Measurements from ENCODE around the gene MYPN. TPM values are rescaled to one million over a fixed set of nuclear protein-coding genes. Genes with fewer than 3 reads are reported as not detected.
A peak's percentile ranks its signal among the peaks of the same experiment; 100 is the strongest.

MYPN gene
- polyA plus RNA-seq, 1 experiment: 9.7 TPM

DNA sequence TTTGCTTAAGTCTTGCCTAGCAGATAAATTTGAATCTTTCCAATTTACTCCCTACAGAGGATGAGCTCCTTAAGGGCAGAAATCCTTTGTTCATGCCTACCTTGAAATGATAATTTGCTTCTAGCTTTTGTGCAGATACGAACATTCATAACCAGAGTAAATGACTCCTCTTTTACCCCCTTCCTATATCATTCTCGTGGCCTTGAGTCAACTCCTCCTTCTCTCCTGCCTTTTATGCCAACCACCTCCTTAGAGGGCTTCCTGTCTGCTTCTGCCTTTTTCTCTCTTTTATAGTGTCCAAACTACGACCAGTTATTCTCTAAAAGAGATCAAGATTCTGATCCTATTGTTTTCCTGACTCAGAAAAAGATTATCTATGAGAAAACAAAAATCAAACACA lies 36.4 kb downstream of the MYPN start:
- no peak overlapping the region for H3K4me3 ChIP-seq (ENCODE audit: low read depth, low read length)
- POLR2A ChIA-PET: no interaction called here
- H3K36me3 ChIP-seq (ENCODE audit: control insufficient read depth, insufficient read depth, low read length): no peaks in the 10 kb centered on the region
- no peak for DNase-seq (ENCODE audit: low read depth)
- no peaks in the 10 kb centered on the region for H3K27me3 ChIP-seq (ENCODE audit: control insufficient read depth, insufficient read depth, low read length)
- TF ChIP-seq, protein P1, sequence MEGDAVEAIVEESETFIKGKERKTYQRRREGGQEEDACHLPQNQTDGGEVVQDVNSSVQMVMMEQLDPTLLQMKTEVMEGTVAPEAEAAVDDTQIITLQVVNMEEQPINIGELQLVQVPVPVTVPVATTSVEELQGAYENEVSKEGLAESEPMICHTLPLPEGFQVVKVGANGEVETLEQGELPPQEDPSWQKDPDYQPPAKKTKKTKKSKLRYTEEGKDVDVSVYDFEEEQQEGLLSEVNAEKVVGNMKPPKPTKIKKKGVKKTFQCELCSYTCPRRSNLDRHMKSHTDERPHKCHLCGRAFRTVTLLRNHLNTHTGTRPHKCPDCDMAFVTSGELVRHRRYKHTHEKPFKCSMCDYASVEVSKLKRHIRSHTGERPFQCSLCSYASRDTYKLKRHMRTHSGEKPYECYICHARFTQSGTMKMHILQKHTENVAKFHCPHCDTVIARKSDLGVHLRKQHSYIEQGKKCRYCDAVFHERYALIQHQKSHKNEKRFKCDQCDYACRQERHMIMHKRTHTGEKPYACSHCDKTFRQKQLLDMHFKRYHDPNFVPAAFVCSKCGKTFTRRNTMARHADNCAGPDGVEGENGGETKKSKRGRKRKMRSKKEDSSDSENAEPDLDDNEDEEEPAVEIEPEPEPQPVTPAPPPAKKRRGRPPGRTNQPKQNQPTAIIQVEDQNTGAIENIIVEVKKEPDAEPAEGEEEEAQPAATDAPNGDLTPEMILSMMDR (IDR thresholded peaks at IDR 0.05; ENCODE audit: insufficient read depth, low read depth, low read length): no peak
- CTCF ChIA-PET: no interaction called here

DNA sequence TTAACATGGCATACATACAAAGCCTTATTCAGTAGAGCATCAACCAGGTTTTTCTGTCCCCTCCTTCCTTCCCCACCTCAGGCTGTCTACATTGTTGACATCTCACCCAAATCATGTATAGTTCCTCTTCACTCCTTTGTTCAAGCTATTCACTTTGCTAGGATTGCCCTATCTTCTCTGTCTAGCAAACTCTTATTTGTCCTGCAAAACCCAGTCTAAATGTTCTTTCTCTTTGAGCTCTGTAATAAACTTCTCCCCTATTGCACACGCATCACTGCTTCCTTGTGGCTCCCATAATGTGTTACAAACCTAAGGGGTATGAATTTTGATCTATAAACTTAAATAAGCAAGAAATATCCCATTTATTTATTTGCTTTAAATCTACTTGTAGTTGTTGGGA lies 36.8 kb downstream of the MYPN start:
- TF ChIP-seq, protein P1 (IDR thresholded peaks at IDR 0.05; ENCODE audit: insufficient read depth, low read depth, low read length): no peak
- CTCF ChIA-PET: interaction anchor here (1.3 kb wide), 1 partner anchor 10 kb away, joined by 4 read pairs; no protein-coding TSS in a partner anchor
- Histone ChIP-seq H3K36me3 (ENCODE audit: control insufficient read depth, insufficient read depth, low read length) (no peaks in the 10 kb centered on the region; the same call in 1 of the 2 replicates), H3K4me3 (ENCODE audit: low read depth, low read length) (no peak overlapping the region), H3K27me3 (ENCODE audit: control insufficient read depth, insufficient read depth, low read length) (no peaks in the 10 kb centered on the region)
- DNase-seq (ENCODE audit: low read depth): no peak
- POLR2A ChIA-PET: no interaction called here

DNA sequence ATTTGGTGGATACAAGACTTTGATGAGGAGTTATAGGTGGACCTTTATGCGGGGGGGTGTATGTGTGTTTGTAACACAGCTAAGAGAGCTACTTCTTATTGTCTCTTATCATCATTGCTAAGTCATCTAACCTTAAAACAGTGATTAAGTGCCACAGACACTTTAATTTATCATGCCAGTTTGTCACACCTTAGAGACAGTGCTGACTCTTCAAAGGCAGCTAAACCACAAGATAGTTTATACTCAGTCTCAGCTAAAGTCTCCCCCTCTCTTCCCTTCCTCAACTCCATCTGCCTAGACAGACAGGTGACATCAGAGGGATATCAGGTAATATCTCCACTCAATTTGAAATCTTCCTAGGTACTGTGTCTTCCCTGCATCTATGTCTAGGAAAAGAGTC lies 42.2 kb downstream of the MYPN start:
- CTCF ChIA-PET: interaction anchor here (1.0 to 10.5 kb wide), 3 partner anchors 11 to 67 kb away, joined by 3 to 146 read pairs (median 10); no protein-coding TSS in a partner anchor
- no peak for DNase-seq (ENCODE audit: low read depth)
- POLR2A ChIA-PET: no interaction called here
- no peaks in the 10 kb centered on the region; the same call in 1 of the 2 replicates for H3K36me3 ChIP-seq (ENCODE audit: control insufficient read depth, insufficient read depth, low read length)
- H3K4me3 ChIP-seq (ENCODE audit: low read depth, low read length): no peak overlapping the region
- TF ChIP-seq, protein P1 (IDR thresholded peaks at IDR 0.05; ENCODE audit: insufficient read depth, low read depth, low read length): no peak
- no peaks in the 10 kb centered on the region for H3K27me3 ChIP-seq (ENCODE audit: control insufficient read depth, insufficient read depth, low read length)

DNA sequence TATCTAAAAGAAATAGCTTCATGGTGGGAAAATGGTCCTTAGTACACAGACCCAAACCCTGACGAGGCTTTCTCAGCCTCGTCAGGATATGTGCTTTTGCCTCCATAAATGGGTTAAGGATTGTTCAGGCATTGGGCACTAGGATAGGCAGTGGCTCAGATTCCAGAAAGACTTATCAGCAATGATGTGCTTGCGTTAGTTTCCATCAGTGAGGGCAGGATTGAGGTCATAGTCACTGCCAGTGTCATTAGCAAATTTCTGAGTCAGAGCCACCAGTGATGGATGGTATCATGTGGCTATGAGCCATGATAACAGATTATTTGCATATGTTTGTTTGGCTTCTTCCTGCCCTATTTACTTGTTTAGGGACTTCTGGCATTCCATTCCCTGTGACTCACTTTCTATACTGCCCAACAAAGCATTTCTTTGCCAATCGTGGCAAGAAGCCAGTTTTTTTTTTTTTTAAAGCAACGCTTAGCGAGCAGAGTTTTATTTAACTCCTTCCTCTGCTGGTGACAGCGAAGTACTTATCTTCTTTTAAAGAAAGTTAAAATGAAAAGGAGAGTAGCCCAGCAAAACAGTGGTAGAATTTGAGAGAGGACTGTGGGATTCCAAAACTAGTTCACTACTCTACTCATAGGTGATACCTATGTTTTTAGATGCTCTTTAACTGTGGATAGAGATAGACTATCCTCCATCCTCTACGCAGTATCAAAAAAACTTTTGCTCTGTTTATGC lies 44.4 kb downstream of the MYPN start:
- TF ChIP-seq, protein P1 (IDR thresholded peaks at IDR 0.05; ENCODE audit: insufficient read depth, low read depth, low read length): 0 out of 2 replicates have a peak, but pooled peaks have one; percentile 1
- Histone ChIP-seq H3K36me3 (ENCODE audit: control insufficient read depth, insufficient read depth, low read length) (no peaks in the 10 kb centered on the region; the same call in none of the 2 replicates), H3K27me3 (ENCODE audit: control insufficient read depth, insufficient read depth, low read length) (no peaks in the 10 kb centered on the region), H3K4me3 (ENCODE audit: low read depth, low read length) (no peak overlapping the region)
- peak; percentile 89 for DNase-seq (ENCODE audit: low read depth)
- POLR2A ChIA-PET: interaction anchor here (0.7 kb wide), 1 partner anchor 67 kb away, joined by 5 read pairs; no protein-coding TSS in a partner anchor
- CTCF ChIA-PET: interaction anchor here (0.5 to 10.5 kb wide), 5 partner anchors 69 to 297 kb away, joined by 4 to 146 read pairs (median 5); no protein-coding TSS in a partner anchor

DNA sequence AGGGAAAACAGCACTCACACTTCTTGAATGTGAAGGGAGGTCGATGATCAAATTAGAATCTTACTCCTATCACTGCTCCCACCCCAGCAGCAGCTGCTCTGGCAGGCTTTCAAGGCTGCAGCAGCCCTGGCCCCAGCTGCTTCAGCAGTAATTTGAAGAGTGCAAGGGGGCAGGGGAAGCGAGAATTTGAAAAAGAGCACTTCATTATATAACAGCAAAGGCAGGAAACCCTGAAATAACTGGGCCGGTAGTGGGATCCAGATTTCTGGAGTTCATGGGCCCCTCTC lies 44.9 kb downstream of the MYPN start:
- CTCF ChIA-PET: interaction anchor here (0.5 to 10.5 kb wide), 5 partner anchors 70 to 298 kb away, joined by 4 to 146 read pairs (median 5); no protein-coding TSS in a partner anchor
- POLR2A ChIA-PET: no interaction called here

More for the DNA sequence above, 44.9 kb downstream of the MYPN start:
- no peaks in the 10 kb centered on the region for H3K27me3 ChIP-seq (ENCODE audit: control insufficient read depth, insufficient read depth, low read length)
- TF ChIP-seq, protein P1 (IDR thresholded peaks at IDR 0.05; ENCODE audit: insufficient read depth, low read depth, low read length): no peak
- no peaks in the 10 kb centered on the region; the same call in none of the 2 replicates for H3K36me3 ChIP-seq (ENCODE audit: control insufficient read depth, insufficient read depth, low read length)
- no peak for DNase-seq (ENCODE audit: low read depth)
- H3K4me3 ChIP-seq (ENCODE audit: low read depth, low read length): no peak overlapping the region
